Activated CD8-positive, alpha-beta memory T cell treated with anti-CD3 and anti-CD28 coated beads for 1 hour (primary cell): ENCODE measurements around the gene ZNF532.
A peak's percentile ranks its signal among the peaks of the same experiment; 100 is the strongest.
"Not testable (repeated sequence)": the region's sequence is repeated elsewhere in the genome, so short reads cannot be mapped to it uniquely, and the experiment has no call there.

Experiments used
- DNase-seq, 2 donors: peaks; one replicate each; pipeline ENCODE4 v3.0.0-alpha.2; 2020; ENCODE audit warnings: low read depth in 1 of 2; ENCODE audit errors: extremely low read depth in 1 of 2

Gene ZNF532

DNA sequence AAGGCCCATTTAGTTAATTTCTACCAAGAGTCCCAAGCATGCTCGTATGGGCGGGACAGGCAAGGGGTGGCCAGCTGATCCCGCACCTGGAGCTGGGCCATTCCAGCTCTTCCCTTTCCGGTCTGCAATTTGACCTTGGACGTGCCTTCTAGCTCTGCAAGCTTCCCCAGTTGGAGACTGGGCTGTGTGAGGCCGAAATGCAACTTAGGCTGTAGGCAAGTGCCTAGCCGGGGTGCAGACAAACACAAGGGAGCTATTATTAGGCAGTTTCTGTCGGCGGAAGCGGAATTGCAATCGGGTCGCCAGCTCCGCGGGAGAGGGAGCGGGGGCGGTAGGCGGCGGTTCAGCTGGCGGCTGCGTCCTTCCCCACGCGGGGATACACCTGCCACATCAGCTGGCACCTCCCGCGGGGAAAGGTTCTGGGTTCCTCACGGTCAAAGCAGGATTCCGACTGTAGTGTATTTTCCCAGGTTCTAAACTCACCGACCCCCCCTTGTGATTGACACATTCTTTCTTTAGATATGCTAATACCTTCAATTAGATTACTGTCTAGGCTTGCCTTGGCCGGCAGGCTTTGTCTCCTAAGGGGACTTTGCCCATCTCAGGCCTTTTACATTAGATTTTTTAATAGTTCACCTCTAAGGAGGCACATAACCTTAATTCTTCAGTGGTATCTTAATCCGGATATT is 17.1 kb upstream of the ZNF532 start:
- no peak for DNase-seq

DNA sequence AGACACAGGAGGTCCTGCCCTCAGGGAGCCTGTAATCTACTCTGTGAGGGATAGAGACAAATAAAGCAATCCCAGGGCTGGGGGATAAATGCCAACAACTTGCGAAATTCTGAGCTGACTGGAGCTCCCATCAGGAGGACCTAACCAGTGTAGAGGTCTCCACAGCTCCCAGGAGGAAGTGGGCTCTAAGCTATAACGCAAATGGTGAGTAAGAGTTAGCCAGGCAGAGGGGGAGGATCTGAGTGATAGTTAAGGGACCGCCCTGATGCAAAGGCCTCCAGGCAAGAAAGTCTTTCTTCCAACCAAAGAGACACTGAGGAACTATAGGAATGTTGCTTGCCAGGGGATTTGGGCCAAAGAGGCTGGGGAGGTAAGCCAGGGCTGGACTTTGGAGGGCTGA is 16.0 kb upstream of the ZNF532 start:
- no peak for DNase-seq

DNA sequence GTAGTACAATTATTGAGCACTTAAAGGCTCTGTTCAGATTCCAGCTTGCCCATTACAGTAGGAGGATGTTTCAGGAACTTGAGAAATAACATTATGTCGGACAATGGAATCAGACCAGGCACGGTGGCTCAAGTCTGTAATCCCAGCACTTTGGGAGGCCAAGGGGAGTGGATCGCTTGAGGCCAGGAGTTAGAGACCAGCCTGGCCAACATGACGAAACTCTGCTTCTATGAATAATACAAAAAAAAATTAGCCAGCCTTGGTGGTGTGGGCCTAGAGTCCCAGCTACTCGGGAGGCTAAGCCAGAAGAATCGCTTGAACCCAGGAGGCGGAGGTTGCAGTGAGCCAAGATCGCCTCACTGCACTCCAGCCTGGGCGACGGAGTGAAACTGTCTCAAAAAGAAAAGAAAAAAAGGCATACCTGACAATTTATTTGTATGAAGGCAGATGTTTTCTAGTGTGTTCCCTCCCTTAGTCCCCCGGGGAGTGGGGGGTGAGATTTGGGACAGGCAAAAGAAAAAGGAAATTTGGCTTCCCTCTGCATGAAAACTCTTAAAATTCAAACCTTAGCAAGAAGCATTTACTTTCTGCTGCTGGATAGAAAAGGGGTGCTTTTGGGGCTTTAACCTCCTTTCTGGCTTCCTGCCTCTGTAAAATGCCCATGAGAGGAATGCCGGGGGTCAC is 13.7 kb upstream of the ZNF532 start:
- no peak for DNase-seq

DNA sequence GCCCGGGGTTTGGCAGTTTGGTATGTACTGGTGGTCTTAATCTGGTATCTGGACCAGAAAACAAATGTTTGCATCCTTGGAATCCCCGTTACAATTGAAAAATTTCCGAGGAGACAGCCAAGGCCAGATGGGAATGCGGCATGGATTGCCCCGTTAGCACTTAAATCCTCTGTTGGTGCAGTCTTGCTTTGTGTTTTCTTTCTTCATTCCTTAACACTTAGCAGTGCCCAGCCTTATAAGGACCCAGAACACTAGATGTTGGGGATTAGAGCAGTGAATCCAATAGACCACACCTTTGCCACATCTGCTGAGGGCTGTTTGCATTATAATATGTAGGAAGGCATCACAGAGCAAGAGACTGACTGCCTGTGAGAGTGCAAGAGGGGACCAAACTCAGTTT is 12.8 kb upstream of the ZNF532 start:
- no peak for DNase-seq

DNA sequence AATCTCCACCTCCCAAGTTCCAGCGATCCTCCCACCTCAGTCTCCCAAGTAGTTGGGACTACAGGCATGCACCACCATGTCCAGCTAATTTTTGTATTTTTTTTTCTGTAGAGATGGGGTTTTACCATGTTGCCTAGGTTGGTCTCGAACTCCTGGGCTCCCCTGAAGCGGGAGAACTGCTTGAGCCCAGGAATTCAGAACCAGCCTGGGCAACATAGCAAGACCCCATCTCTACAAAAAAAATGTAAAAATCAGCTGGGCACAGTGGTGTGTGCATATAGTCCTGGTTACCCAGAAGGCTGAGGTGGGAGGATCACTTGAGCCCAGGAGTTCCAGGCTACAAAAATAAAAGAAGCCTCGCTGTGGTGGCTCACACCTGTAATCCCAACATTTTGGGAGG is 12.0 kb upstream of the ZNF532 start:
- no peak for DNase-seq

DNA sequence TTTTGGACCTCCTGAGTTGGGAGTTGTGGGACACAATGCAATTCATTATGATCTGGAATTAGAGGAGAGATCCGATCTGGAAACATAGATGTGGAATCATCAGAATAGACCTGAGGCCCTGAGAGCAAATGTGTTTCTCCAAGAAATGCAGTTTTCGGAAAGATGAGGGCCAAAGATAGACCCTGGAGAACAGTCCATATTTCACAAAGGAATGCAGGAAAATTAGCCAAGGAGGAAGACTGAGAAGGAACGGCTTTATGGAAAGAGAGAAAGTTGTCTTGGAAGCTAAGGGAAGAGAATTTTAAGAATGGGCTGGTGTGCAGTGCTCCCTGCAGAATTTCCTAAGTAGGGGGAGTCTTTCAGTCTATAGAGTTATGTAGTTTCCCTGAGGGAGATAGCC is 11.1 kb upstream of the ZNF532 start:
- no peak for DNase-seq

DNA sequence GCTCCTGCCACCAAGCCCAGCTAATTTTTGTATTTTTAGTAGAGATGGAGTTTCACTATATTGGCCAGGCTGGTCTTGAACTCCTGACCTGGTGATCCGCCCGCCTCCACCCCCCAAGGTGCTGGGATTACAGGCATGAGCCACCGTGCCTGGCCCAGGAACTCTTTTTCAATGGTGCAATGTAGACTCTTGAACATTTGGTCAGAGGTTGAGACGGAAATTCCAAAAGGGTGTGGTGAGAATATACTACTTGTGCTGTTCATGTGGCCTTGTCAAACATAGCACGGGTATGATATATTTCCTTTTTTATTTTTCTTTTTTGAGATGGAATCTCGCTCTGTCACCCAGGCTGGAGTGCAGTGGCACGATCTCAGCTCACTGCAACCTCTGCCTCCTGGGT is 9.2 kb upstream of the ZNF532 start:
- not testable (repeated sequence) for DNase-seq

DNA sequence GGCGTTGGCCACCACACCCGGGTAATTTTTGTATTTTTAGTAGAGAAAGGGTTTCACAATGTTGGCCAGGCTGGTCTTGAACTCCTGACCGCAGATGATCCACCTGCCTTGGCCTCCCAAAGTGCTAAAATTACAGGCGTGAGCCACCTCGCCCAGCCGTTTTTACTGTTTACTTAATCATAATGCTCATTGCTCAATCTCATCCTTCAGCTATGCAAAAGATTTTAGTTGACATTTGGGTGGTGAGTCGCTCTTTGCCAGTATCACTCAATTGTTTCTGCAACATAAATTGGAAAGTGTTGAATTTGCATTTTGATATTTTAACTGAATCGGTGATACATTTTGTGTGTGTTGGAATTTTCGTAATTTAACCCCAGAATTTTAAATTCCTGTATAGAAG is 7.8 kb upstream of the ZNF532 start:
- DNase-seq, result no peak

DNA sequence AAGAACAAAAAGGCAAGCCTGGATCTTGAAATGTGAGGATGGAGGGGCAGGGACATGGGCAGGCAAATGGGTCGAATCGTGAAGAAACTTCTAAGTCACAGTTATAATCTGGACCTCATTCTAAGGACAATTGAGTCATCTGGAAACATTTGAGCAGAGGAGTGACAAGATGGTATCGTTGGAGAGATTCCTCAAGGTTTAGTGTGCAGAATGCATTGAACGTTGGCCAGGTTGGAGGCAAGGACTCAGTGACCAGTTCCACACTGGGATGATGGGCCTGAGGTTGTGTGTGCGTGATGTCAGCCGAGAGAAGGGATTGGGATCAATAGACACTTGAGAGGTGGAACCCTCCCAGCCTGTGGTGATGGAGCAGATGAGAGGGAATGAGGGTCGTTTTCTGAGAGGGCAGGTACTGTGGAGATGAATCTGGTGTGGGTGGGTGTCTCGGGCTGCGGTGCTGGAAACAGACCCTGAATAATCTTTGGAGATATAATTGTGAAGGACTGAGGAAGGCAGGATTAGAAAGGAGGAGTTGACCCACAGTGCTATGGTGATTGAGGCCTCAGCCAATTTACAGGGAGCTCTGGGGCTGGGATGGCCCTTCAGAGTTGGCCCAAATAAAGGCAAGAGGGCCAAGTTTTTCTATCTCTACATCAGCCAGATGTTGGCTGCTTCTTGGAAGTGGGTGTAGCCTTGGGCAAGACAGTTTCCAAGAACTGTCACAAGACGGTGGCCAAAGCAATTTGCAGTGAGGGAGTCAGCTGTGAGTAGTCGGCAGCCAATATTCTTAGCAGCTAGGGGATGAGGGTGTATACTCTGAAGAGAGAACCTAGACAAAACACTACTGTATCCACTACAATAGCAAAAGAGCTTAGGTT is 5.8 kb upstream of the ZNF532 start:
- DNase-seq, result no peak

DNA sequence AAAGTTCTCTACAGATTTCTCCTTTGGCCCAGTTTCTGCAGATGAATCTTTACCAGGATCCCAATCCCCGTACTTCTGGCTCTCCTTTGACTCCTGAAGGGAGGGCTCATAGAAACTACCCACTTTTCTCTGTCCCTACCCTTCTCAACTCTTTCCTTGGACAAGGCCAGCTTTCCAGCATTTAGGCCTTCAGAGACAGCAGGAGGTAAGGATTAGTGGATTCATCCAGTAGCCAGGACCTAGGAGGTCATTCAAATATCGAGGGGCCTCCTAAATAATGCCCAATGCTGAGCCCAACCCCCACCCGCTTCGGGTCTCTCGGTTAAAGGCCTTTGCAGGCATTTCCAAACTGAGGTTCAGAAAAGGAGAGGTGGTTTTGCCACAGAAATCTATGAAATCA is 4.8 kb upstream of the ZNF532 start:
- DNase-seq, result no peak

DNA sequence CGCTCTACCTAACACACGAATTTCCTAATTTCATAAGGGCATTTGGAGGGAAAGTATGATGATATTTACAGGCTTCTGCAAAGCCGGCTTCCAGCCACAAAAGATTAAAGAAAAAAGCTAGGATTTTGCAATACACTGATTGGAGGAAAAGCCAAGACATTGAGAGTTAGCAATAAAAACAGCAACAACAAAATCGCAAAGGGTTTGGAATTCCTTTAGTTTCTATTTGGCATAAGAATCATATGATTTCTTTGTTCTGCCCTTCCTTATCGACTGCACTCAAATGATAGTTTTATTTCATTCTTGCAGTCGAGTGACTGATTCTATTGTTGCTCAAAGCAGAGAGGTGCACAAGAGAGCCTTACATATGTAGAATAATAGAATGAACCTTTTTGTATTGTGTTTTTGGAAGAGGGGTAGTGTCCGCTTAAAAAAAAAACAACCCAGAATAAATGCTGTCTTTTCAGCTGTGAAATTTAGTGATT is 3.9 kb upstream of the ZNF532 start:
- no peak for DNase-seq

DNA sequence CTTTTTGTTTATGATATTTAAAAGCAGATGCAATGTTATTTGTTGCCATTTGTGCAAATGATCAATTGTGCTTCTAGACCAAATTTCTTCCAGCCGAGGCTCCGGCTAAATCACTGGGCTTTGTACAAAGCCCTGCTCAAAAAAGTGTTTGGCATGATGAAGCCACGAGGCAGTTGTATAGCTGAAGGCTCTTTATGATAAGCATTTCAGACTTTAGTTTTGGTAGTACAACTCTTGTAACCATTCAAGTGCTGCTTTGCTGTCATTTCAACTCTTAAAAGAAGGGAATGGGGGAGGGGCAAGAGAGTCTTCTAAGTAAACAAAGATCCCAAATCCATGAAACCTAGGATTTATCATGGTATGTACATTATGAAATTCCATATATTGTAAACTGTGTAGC is 3.3 kb upstream of the ZNF532 start:
- DNase-seq, result no peak

DNA sequence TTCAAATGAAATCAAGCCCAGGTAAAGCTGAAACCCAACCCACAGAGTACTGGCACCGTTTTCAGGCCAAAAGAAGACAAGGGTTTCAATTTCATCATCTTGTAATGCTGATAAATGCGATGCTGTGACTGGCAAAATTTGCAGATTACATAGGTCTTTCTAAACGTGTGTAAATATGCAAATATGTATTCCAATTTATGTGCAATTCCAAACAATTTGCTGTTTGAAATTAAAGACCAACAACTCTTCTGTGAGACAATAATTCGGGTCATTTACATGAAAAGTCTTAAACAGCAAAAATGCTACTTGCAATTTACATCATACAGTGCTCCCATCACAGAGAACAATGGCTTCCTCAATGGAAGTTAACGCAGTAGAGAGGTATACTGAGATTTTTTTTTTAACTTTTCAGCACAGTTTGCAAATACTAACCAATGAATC is 2.8 kb upstream of the ZNF532 start:
- DNase-seq, result no peak

DNA sequence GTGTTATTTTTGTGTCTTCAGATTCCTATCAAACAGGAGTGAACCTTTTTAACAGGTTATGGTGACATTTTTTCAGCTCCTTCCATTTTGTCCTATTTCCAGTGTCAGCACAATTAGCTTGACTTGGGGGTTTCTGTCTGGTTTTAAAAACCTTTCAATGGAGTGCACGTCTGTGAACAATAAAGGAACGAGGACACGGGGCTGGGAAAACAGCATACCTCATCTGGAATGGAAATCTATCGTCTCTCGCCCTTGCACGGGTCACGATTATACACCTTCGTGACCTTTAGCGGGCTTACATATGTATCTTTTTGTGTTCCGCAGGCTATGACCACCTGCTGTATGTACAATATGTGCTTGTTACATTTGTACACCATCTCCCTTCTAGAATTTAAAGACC is 2.3 kb upstream of the ZNF532 start:
- DNase-seq, result no peak

DNA sequence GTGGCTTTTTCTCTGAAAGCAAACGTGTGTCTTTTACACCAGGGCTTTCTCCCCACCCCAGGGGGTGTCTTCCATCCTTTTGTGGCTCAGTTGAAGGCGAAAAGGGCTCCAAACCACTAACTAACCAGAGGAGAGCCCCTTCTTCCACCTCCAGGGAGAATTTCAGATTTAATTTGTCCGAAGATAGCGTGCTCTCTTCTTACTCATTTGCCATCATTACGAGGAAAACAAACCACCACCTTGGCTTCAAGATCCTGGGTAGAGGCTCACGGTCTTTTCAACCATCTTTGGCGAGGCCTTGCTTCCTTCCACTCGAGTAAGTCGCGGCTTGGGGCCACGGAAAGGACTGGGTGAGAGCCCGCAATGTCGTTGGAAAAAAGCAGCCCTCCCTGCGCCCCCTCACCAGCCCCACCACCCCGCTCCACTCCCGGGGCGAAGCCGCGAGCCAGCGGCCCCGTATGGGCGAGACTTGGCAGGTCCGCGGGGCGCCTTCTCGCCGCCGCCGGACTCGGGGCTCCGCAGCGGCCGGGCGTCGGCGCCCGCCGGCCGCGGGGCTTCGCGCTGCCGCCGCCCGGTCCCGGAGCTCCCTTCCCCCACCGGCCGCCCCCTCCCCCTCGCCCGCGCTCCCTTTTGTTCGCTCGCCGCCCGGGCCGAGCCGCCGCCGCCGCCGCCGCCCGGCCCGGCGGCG is 1.7 kb upstream of the ZNF532 start:
- no peak for DNase-seq

DNA sequence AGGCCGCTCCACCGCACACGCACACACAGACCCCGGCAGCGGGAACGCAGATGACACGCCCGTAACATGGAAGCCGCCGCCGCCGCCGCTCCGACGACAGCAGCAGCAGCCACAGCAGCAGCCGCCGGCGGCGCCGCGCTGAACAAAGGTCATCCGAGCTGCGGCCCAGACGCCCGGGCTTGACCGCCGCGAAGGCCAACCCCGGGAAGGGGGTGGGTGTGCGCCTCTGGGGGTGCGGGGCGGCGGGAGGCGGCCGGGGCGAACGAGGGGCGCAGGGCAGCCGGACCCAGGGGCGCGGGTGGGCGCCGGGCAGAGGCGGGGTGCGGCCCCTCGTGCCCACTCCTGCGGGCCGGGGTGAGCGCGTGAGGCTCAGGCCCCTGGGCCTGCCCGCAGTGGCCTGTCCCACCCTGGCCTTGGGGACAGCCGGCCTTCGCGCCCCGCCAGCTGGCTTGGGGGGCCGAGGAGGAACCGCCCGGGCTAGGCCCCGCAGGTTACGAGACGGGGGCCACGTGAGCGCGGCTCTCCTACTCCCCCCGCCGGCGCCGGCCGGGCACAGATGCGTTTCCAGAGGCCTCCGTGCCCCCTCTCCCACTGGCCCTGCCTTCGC is 1.0 kb upstream of the ZNF532 start:
- DNase-seq, result peak in 1 of 2 donors; percentile 12

DNA sequence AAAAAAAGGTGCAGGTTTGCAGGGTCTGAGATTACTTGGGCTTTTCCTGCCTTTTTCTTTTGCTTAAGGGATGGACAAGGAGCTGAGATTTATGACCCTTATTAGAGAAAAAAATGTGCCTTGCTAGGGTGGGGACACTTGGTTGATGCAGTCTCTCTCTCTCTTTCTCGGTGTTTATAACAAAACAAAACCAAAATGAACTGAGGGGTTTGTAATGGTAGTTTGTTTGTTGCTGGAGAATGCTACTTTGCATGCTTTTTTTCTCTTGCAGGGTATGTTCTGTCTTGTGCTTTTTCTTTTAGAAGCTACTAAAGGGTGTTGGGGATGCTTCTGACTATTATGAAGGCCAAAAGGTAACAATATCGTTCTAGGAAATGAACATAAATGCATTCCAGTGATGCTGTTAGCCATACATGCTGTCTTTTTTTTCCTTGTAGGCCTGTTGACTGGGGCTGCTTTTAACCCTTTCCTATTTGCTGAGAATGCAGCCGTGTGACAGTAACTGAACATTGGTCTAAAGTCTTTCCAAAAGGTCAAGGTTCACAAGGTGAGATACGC is 435 bp downstream of the ZNF532 start:
- no peak for DNase-seq

DNA sequence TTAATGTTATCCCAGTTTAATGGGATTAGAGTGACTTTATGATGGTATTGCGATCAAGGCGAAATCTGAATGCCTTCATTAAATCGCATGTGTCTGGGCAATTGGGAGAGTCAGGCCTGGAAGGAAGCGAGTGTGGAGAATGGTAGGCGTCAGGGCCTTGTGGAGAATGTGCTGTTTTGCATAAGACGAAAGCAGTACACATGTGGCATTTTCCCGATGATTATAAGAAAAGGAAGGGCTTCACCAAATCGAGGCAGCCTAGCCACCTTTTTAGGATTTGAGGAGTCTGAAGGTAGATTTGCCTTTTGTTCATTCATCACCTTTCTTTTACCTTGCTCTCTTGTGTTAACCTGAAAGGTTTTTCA is 1.0 kb downstream of the ZNF532 start:
- no peak for DNase-seq

DNA sequence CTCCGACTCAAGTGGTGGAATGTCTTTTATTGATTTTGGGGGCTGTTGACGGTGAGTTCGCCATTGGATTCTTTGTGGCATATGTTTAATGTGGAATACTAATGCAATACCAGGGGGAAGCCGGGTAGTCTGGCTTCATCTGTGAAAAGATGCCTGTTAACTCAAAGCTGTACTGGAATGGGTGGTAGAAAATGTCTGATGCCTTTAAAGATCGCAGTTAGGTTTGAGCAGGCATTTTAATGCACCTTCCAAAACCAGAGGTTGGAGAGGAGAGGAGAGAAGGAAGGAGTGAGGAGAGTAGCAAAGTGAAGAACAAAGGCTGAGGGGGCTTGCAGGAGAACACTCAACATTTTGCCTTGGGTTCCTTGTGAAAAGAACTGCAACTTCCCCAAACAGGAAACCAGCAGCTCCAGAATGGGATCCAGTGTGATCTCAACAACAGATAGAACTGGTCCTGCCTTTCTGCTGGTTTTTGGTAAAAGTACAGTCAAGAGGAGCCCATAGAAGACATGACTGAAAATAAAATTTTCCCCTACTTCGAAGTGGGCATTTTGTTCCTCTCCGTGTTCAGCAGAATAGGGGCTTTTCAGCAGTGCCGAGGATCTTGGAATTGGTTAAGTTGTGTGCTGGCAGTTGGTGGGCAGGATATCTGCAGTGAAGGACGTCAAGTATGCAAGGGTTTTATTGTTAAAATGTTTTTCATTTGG is 1.5 kb downstream of the ZNF532 start:
- DNase-seq, result no peak

DNA sequence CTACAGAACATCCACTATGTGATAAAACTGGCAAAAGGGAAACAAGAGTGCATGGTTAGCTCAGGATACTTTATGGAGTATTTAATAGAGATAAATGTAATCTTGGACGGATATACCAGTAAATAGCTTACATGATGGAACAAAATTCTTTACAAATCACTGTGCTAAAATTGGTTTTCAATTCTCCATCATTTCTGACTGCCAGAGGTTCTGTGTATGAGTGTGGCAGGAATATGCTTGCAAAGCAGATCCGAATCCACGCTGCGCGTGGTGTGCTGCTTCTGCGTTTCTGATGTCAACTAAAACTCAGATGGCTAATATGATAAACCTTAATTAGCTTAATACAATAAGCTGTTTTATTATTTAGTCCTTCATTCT is 2.1 kb downstream of the ZNF532 start:
- DNase-seq, result no peak
